ENCODE results near the gene CPED1.
"Not testable (repeated sequence)": the region's sequence is repeated elsewhere in the genome, so short reads cannot be mapped to it uniquely, and the experiment has no call there.

The CPED1 gene

GRCh38 chr7:121163699-121164098 is 175.2 kb downstream of the CPED1 start:
- no peaks in the 10 kb centered on the region for H3K4me1 ChIP-seq
- no peaks in the 10 kb centered on the region for H3K36me3 ChIP-seq (replicated peaks)
- H3K27me3 ChIP-seq (ENCODE audit: low read depth): peaks cover under 1% of the 10 kb centered on the region; the same call in 1 of the 2 replicates
- H3K4me3 ChIP-seq: no peak overlapping the region
- no peak for DNase-seq (ENCODE audit: low spot score in 2 of 2)
- H3K9me3 ChIP-seq: no peaks in the 10 kb centered on the region
- in situ Hi-C loops (cut with MboI; ENCODE audit: low sequenced_read_pairs): no loop called here

GRCh38 chr7:121164247-121164646 is 175.7 kb downstream of the CPED1 start:
- DNase-seq (ENCODE audit: low spot score in 2 of 2): no peak
- Histone ChIP-seq H3K9me3 (no peaks in the 10 kb centered on the region), H3K4me1 (no peaks in the 10 kb centered on the region), H3K36me3 (replicated peaks) (no peaks in the 10 kb centered on the region), H3K4me3 (no peak overlapping the region), H3K27me3 (ENCODE audit: low read depth) (peaks cover 6% of the 10 kb centered on the region; the same call in 1 of the 2 replicates)
- in situ Hi-C loops (cut with MboI; ENCODE audit: low sequenced_read_pairs): no loop called here

GRCh38 chr7:121166916-121167315 is 178.4 kb downstream of the CPED1 start:
- Histone ChIP-seq H3K4me1 (no peaks in the 10 kb centered on the region), H3K4me3 (no peak overlapping the region), H3K36me3 (replicated peaks) (no peaks in the 10 kb centered on the region), H3K27me3 (ENCODE audit: low read depth) (peaks cover 8% of the 10 kb centered on the region), H3K9me3 (no peaks in the 10 kb centered on the region)
- no peak for DNase-seq (ENCODE audit: low spot score in 2 of 2)
- in situ Hi-C loops (cut with MboI; ENCODE audit: low sequenced_read_pairs): no loop called here

- H3K4me1 ChIP-seq: no peaks in the 10 kb centered on the region
- no peaks in the 10 kb centered on the region for H3K9me3 ChIP-seq
- in situ Hi-C loops (cut with MboI; ENCODE audit: low sequenced_read_pairs): no loop called here
- H3K36me3 ChIP-seq (replicated peaks): no peaks in the 10 kb centered on the region
- no peak overlapping the region for H3K4me3 ChIP-seq
- peaks cover 8% of the 10 kb centered on the region for H3K27me3 ChIP-seq (ENCODE audit: low read depth)
- DNase-seq (ENCODE audit: low spot score in 2 of 2): no peak
Observed at GRCh38 chr7:121167971-121168370, 179.5 kb downstream of the CPED1 start.

GRCh38 chr7:121169469-121169868 is 181.0 kb downstream of the CPED1 start:
- DNase-seq (ENCODE audit: low spot score in 2 of 2): no peak
- in situ Hi-C loops (cut with MboI; ENCODE audit: low sequenced_read_pairs): no loop called here
- Histone ChIP-seq H3K4me3 (no peak overlapping the region), H3K27me3 (ENCODE audit: low read depth) (peaks cover 18% of the 10 kb centered on the region), H3K36me3 (replicated peaks) (no peaks in the 10 kb centered on the region), H3K9me3 (no peaks in the 10 kb centered on the region), H3K4me1 (no peaks in the 10 kb centered on the region)

GRCh38 chr7:121172484-121172883 is 184.0 kb downstream of the CPED1 start:
- Histone ChIP-seq H3K36me3 (replicated peaks) (no peaks in the 10 kb centered on the region), H3K27me3 (ENCODE audit: low read depth) (peaks cover 24% of the 10 kb centered on the region), H3K4me3 (no peak overlapping the region), H3K9me3 (no peaks in the 10 kb centered on the region), H3K4me1 (no peaks in the 10 kb centered on the region)
- DNase-seq (ENCODE audit: low spot score in 2 of 2): no peak
- in situ Hi-C loops (cut with MboI; ENCODE audit: low sequenced_read_pairs): no loop called here

- Histone ChIP-seq H3K36me3 (replicated peaks) (no peaks in the 10 kb centered on the region), H3K27me3 (ENCODE audit: low read depth) (peaks cover 17% of the 10 kb centered on the region; the same call in 1 of the 2 replicates), H3K9me3 (no peaks in the 10 kb centered on the region), H3K4me1 (no peaks in the 10 kb centered on the region), H3K4me3 (no peak overlapping the region)
- in situ Hi-C loops (cut with MboI; ENCODE audit: low sequenced_read_pairs): no loop called here
- DNase-seq (ENCODE audit: low spot score in 2 of 2): no peak
Observed at GRCh38 chr7:121175826-121176225, 187.3 kb downstream of the CPED1 start.

GRCh38 chr7:121178452-121178851 is 189.9 kb downstream of the CPED1 start:
- Histone ChIP-seq H3K4me1 (no peaks in the 10 kb centered on the region), H3K27me3 (ENCODE audit: low read depth) (peaks cover 12% of the 10 kb centered on the region; the same call in 1 of the 2 replicates), H3K36me3 (replicated peaks) (no peaks in the 10 kb centered on the region), H3K9me3 (no peaks in the 10 kb centered on the region), H3K4me3 (no peak overlapping the region)
- no peak for DNase-seq (ENCODE audit: low spot score in 2 of 2)
- in situ Hi-C loops (cut with MboI; ENCODE audit: low sequenced_read_pairs): no loop called here

GRCh38 chr7:121178869-121179497 is 190.5 kb downstream of the CPED1 start:
- DNase-seq (ENCODE audit: low spot score in 2 of 2): no peak
- Histone ChIP-seq H3K4me1 (no peaks in the 10 kb centered on the region), H3K36me3 (replicated peaks) (no peaks in the 10 kb centered on the region), H3K9me3 (no peaks in the 10 kb centered on the region), H3K4me3 (no peak overlapping the region), H3K27me3 (ENCODE audit: low read depth) (peaks cover 12% of the 10 kb centered on the region; the same call in 1 of the 2 replicates)
- in situ Hi-C loops (cut with MboI; ENCODE audit: low sequenced_read_pairs): no loop called here

GRCh38 chr7:121180436-121181063 is 192.0 kb downstream of the CPED1 start:
- Histone ChIP-seq H3K36me3 (replicated peaks) (no peaks in the 10 kb centered on the region), H3K4me1 (no peaks in the 10 kb centered on the region), H3K27me3 (ENCODE audit: low read depth) (peaks cover 4% of the 10 kb centered on the region; the same call in 1 of the 2 replicates), H3K9me3 (no peaks in the 10 kb centered on the region), H3K4me3 (no peak overlapping the region)
- in situ Hi-C loops (cut with MboI; ENCODE audit: low sequenced_read_pairs): no loop called here
- no peak for DNase-seq (ENCODE audit: low spot score in 2 of 2)

GRCh38 chr7:121181357-121181756 is 192.8 kb downstream of the CPED1 start:
- no peak for DNase-seq (ENCODE audit: low spot score in 2 of 2)
- Histone ChIP-seq H3K36me3 (replicated peaks) (no peaks in the 10 kb centered on the region), H3K27me3 (ENCODE audit: low read depth) (peaks cover 4% of the 10 kb centered on the region; the same call in 1 of the 2 replicates), H3K9me3 (no peaks in the 10 kb centered on the region), H3K4me3 (no peak overlapping the region), H3K4me1 (no peaks in the 10 kb centered on the region)
- in situ Hi-C loops (cut with MboI; ENCODE audit: low sequenced_read_pairs): no loop called here

- Histone ChIP-seq H3K4me1 (no peaks in the 10 kb centered on the region), H3K27me3 (ENCODE audit: low read depth) (peaks cover 3% of the 10 kb centered on the region; the same call in 1 of the 2 replicates), H3K4me3 (no peak overlapping the region), H3K36me3 (replicated peaks) (no peaks in the 10 kb centered on the region), H3K9me3 (no peaks in the 10 kb centered on the region)
- no peak for DNase-seq (ENCODE audit: low spot score in 2 of 2)
- in situ Hi-C loops (cut with MboI; ENCODE audit: low sequenced_read_pairs): no loop called here
Observed at GRCh38 chr7:121182281-121182680, 193.8 kb downstream of the CPED1 start.

- Histone ChIP-seq H3K27me3 (ENCODE audit: low read depth) (no peaks in the 10 kb centered on the region; the same call in 1 of the 2 replicates), H3K4me3 (no peak overlapping the region), H3K4me1 (no peaks in the 10 kb centered on the region), H3K9me3 (no peaks in the 10 kb centered on the region), H3K36me3 (replicated peaks) (no peaks in the 10 kb centered on the region)
- DNase-seq (ENCODE audit: low spot score in 2 of 2): no peak
- in situ Hi-C loops (cut with MboI; ENCODE audit: low sequenced_read_pairs): no loop called here
Observed at GRCh38 chr7:121182902-121183301, 194.4 kb downstream of the CPED1 start.

- H3K4me3 ChIP-seq; H3K9me3 ChIP-seq; H3K4me1 ChIP-seq; H3K36me3 ChIP-seq (replicated peaks); H3K27me3 ChIP-seq (ENCODE audit: low read depth); DNase-seq (ENCODE audit: low spot score in 2 of 2); in situ Hi-C loops (cut with MboI; ENCODE audit: low sequenced_read_pairs): not testable (repeated sequence)
Observed at GRCh38 chr7:121183883-121184282, 195.4 kb downstream of the CPED1 start.
